ENCODE data around the gene CTSG.

DNA sequence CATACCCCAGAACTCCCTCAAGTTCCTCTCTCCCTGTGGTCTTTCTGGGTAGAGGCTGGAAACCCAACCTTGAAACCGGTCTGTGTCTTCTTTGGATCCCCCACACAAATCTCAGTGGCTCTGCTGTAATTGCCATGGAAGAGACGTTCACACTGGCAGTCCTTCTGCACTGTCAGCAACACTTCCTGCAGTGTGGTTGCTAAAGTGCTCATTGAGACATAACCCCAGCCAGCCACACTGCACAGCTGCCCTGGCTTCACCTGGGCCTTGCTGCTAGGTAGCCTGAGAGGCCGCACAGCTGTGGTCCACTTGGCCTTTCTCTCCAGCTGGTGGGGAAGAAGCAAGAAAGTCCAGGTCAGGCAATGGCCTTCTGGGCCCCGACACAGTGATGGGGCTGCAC lies 31.0 kb upstream of the CTSG start:
- TF ChIP-seq, protein P1, sequence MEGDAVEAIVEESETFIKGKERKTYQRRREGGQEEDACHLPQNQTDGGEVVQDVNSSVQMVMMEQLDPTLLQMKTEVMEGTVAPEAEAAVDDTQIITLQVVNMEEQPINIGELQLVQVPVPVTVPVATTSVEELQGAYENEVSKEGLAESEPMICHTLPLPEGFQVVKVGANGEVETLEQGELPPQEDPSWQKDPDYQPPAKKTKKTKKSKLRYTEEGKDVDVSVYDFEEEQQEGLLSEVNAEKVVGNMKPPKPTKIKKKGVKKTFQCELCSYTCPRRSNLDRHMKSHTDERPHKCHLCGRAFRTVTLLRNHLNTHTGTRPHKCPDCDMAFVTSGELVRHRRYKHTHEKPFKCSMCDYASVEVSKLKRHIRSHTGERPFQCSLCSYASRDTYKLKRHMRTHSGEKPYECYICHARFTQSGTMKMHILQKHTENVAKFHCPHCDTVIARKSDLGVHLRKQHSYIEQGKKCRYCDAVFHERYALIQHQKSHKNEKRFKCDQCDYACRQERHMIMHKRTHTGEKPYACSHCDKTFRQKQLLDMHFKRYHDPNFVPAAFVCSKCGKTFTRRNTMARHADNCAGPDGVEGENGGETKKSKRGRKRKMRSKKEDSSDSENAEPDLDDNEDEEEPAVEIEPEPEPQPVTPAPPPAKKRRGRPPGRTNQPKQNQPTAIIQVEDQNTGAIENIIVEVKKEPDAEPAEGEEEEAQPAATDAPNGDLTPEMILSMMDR (IDR thresholded peaks at IDR 0.05; ENCODE audit: low read length), result no peak
- no peak for TF ChIP-seq EZH2 (IDR thresholded peaks at IDR 0.05; ENCODE audit: borderline replicate concordance, low read length)

All from OCI-LY1 (cell line).